ENCODE results near the gene PAGE4. TPM values are rescaled to one million over a fixed set of nuclear protein-coding genes. Genes with fewer than 3 reads are reported as not detected.

PAGE4 gene
- total and polyA plus RNA-seq, 2 experiments from 2014 or later, result not detected

DNA sequence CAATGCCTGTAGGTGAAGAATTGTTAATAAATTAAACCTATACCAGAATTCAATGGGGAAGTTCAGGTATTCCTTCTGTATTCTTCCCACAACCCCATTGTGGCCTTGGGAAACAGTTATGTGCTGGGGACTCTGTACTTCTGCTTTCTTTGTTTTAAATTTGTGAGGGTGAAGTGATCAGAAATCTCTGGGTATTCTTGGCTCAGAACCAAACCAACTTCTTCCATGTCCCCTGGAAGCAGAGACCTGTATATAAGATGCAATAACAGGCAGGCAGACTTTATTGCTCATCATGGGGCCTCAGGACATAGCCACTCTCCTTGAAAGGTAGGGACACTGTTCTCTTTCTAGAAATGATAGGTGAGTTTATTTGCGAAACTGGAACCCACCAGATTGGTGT is 30.4 kb downstream of the PAGE4 start:
- Histone ChIP-seq H4K20me1 (ENCODE audit: insufficient read depth) (no peaks in the 10 kb centered on the region), H3K27me3 (replicated peaks; ENCODE audit: insufficient read depth) (no peaks in the 10 kb centered on the region), H3K4me3 (no peak overlapping the region), H3K4me1 (ENCODE audit: insufficient read depth) (no peaks in the 10 kb centered on the region), H2AFZ (no peak overlapping the region), H3K9ac (no peak overlapping the region), H3K27ac (no peak overlapping the region), H3K9me2 (ENCODE audit: insufficient read depth) (no peaks in the 10 kb centered on the region), H3K9me3 (ENCODE audit: low read depth) (no peaks in the 10 kb centered on the region), H3F3A (ENCODE audit: insufficient read depth) (no peaks in the 10 kb centered on the region), H3K79me2 (ENCODE audit: insufficient read depth) (no peaks in the 10 kb centered on the region), H3K36me3 (ENCODE audit: low read depth) (no peaks in the 10 kb centered on the region), H3K4me2 (ENCODE audit: unreplicated experiment) (no peak overlapping the region)
- in situ Hi-C loops (cut with MboI), result no loop called here
- TF ChIP-seq EZH2 (IDR thresholded peaks at IDR 0.05; ENCODE audit: insufficient read depth, poor library complexity, severe bottlenecking) (no peak), EZH2phosphoT487 (IDR thresholded peaks at IDR 0.05; ENCODE audit: insufficient read depth, low read depth) (no peak)
- 64 to 89% methylated on average over 1 of the region's 1 CpG for WGBS, 2 experiments (ENCODE audit: low coverage in 1 of 2, low lambda C conversion rate in 2 of 2, missing lambda C conversion rate in 2 of 2)
- no peak for DNase-seq

DNA sequence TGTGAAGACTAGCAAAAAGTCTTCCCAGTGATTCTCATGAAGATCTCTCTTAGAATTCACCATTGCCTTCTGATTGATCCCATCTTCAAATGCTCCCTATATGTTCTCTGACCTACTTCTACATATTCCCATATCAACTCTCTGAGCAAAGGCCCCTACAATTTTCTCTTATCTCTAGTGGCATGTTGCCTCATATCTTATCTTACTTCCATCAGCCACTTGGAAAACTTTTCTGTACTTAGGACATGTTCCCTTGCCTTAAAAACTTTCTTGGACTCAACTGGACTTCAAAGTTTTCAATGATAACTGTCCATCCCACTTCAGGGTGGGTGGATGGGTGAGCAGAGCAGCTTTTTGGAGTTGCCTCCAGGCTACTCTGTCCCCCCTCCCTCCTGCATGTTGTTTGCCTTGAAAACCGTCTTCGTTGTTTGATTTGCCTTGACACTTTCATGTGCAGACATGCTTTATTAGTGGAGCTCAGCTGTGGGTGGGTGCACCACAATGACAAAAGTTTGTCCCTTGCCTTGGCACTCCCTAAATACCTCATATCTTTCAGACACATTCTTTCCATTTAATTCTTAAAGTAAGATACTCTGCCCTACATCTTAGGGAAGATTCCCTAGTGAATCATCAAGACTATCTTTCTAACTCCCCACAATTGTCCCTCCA is 31.9 kb downstream of the PAGE4 start:
- TF ChIP-seq EZH2phosphoT487 (IDR thresholded peaks at IDR 0.05; ENCODE audit: insufficient read depth, low read depth), result no peak
- TF ChIP-seq EZH2 (IDR thresholded peaks at IDR 0.05; ENCODE audit: insufficient read depth, poor library complexity, severe bottlenecking), result no peak
- H3K27me3 ChIP-seq (replicated peaks; ENCODE audit: insufficient read depth), result no peaks in the 10 kb centered on the region
- H3K9ac ChIP-seq, result no peak overlapping the region
- no peak overlapping the region for H2AFZ ChIP-seq
- no peaks in the 10 kb centered on the region for H3K36me3 ChIP-seq (ENCODE audit: low read depth)
- in situ Hi-C loops (cut with MboI), result no loop called here
- no peaks in the 10 kb centered on the region for H3K4me1 ChIP-seq (ENCODE audit: insufficient read depth)
- H3K27ac ChIP-seq, result no peak overlapping the region
- no peaks in the 10 kb centered on the region for H3F3A ChIP-seq (ENCODE audit: insufficient read depth)
- DNase-seq, result no peak
- no peaks in the 10 kb centered on the region for H3K9me2 ChIP-seq (ENCODE audit: insufficient read depth)
- no peaks in the 10 kb centered on the region for H4K20me1 ChIP-seq (ENCODE audit: insufficient read depth)
- H3K4me3 ChIP-seq, result no peak overlapping the region
- H3K9me3 ChIP-seq (ENCODE audit: low read depth), result no peaks in the 10 kb centered on the region
- WGBS, 2 experiments (ENCODE audit: low coverage in 1 of 2, low lambda C conversion rate in 2 of 2, missing lambda C conversion rate in 2 of 2), result 7 to 44% methylated on average over 2 of the region's 2 CpGs
- no peak overlapping the region for H3K4me2 ChIP-seq (ENCODE audit: unreplicated experiment)
- no peaks in the 10 kb centered on the region for H3K79me2 ChIP-seq (ENCODE audit: insufficient read depth)

DNA sequence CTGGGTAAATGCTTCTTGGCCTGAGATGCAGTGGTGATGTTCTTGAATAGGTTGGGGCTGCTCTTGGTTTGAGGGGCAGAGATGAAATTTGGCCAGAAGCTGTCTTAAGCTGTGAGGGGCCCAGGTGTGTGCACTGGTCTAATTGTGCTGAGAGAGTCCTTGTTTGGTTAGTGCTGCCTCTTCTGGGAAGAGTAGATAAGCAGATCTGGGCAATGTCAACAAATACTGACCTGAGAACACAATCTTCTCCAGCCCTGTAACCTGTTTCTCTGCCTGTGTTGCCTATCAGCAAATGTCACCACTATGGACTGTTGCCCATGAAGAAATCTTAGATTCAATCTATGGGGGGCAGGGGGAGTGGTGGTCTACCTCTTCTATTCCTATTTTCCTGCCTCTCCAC is 33.0 kb downstream of the PAGE4 start:
- H3K9ac ChIP-seq, result no peak overlapping the region
- in situ Hi-C loops (cut with MboI), result no loop called here

DNA sequence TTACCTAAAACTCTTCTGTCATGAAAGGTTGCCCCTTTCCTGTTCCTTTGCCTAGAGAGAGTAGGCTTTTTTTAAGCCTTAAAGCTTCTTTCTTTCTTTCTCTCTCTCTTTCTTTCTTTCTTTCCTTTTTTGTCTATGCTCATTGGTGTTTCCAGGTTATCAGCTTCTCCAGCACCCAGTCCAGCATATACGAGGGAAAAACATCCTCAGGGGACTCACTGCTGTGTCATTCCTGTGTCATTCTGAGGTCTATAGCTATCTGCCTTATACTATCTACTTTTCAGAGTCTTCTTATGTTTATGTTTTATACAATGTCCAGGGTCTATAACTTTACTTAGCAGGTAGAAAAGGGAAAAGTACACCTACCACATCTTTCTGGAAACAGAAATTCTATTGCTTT is 39.6 kb downstream of the PAGE4 start:
- no peak overlapping the region for H3K9ac ChIP-seq
- no peak overlapping the region for H3K4me3 ChIP-seq
- no peak overlapping the region for H2AFZ ChIP-seq
- no peaks in the 10 kb centered on the region for H3K36me3 ChIP-seq (ENCODE audit: low read depth)
- no peaks in the 10 kb centered on the region for H4K20me1 ChIP-seq (ENCODE audit: insufficient read depth)
- no peaks in the 10 kb centered on the region for H3F3A ChIP-seq (ENCODE audit: insufficient read depth)
- WGBS, 2 experiments (ENCODE audit: low coverage in 1 of 2, low lambda C conversion rate in 2 of 2, missing lambda C conversion rate in 2 of 2), result 0% methylated on average over 1 of the region's 1 CpG
- no peaks in the 10 kb centered on the region for H3K9me3 ChIP-seq (ENCODE audit: low read depth)
- no peak overlapping the region for H3K27ac ChIP-seq
- in situ Hi-C loops (cut with MboI), result no loop called here
- H3K4me1 ChIP-seq (ENCODE audit: insufficient read depth), result no peaks in the 10 kb centered on the region
- TF ChIP-seq EZH2phosphoT487 (IDR thresholded peaks at IDR 0.05; ENCODE audit: insufficient read depth, low read depth) (no peak), EZH2 (IDR thresholded peaks at IDR 0.05; ENCODE audit: insufficient read depth, poor library complexity, severe bottlenecking) (no peak)
- no peaks in the 10 kb centered on the region for H3K9me2 ChIP-seq (ENCODE audit: insufficient read depth)
- no peak for DNase-seq
- no peaks in the 10 kb centered on the region; the same call in 1 of the 2 replicates for H3K27me3 ChIP-seq (replicated peaks; ENCODE audit: insufficient read depth)
- H3K4me2 ChIP-seq (ENCODE audit: unreplicated experiment), result no peak overlapping the region
- H3K79me2 ChIP-seq (ENCODE audit: insufficient read depth), result no peaks in the 10 kb centered on the region

More for the DNA sequence above, 33.0 kb downstream of the PAGE4 start:
- TF ChIP-seq EZH2 (IDR thresholded peaks at IDR 0.05; ENCODE audit: insufficient read depth, poor library complexity, severe bottlenecking) (no peak), EZH2phosphoT487 (IDR thresholded peaks at IDR 0.05; ENCODE audit: insufficient read depth, low read depth) (no peak)
- no peaks in the 10 kb centered on the region for H3K79me2 ChIP-seq (ENCODE audit: insufficient read depth)
- H2AFZ ChIP-seq, result no peak overlapping the region
- H3K4me1 ChIP-seq (ENCODE audit: insufficient read depth), result no peaks in the 10 kb centered on the region
- DNase-seq, result no peak
- H3K9me2 ChIP-seq (ENCODE audit: insufficient read depth), result no peaks in the 10 kb centered on the region
- H3F3A ChIP-seq (ENCODE audit: insufficient read depth), result no peaks in the 10 kb centered on the region
- H3K27me3 ChIP-seq (replicated peaks; ENCODE audit: insufficient read depth), result no peaks in the 10 kb centered on the region
- H3K9me3 ChIP-seq (ENCODE audit: low read depth), result no peaks in the 10 kb centered on the region
- no peak overlapping the region for H3K4me2 ChIP-seq (ENCODE audit: unreplicated experiment)
- no peak overlapping the region for H3K4me3 ChIP-seq
- no peaks in the 10 kb centered on the region for H3K36me3 ChIP-seq (ENCODE audit: low read depth)
- H3K27ac ChIP-seq, result no peak overlapping the region
- no peaks in the 10 kb centered on the region for H4K20me1 ChIP-seq (ENCODE audit: insufficient read depth)
